Skin epidermis (tissue), 12 donors: Measurements from ENCODE around the gene SHH.

Source experiments
- H3K27ac ChIP-seq, 21 experiments: fragments of 200-600 bp; sonication (generic) in 11 of 21; one replicate each; pipeline ENCODE4 v1.5.0; 2020; ENCODE audit warnings: mild to moderate bottlenecking in 3 of 21, inconsistent platforms in 2 of 21, moderate library complexity in 2 of 21
- H3K4me3 ChIP-seq, 7 experiments: fragments of 200-600 bp; sonication (generic) in 2 of 7; one replicate each; pipeline ENCODE4 v1.5.0; 2020; ENCODE audit warnings: inconsistent platforms in 2 of 7, mild to moderate bottlenecking in 2 of 7, moderate library complexity in 1 of 7

The SHH gene

DNA sequence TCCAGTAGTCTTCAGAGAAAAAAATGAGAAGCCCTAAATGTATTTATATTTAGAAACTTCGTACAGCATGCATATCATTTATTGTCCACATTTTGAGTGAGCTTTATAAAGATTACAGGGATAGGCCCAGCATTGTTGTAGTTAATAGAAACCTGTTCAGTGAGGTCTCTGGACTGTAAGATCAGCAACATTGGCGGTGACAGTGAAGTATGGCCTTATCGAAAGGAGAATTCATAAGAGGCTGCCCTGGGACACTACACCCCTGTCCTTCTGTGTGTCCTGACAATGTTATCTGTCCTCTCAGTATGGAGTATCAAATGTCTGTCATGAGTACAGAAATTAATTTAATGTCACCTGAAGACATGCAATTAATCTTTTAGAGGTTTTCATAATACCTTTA is 57.2 kb downstream of the SHH start:
- no peak overlapping the region for H3K27ac ChIP-seq

DNA sequence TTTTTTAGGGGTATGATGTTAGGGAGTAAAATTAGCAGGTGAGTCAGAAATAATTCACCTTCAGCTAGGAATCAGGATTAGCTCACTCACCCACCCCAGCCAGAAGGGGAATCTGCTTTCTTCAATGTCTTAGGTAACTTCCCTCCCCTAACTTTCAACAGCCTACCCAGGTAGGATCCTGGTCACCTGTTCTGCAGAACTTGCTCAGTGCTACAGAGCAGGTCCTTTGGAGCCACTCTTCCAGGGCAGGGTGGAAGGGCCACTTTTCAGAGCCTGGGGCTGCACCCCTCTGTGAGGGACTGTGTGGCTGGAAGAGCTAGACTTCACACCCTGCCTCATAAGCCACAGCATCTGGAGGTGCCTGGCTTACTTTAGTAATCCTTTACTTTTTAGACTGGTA is 58.1 kb downstream of the SHH start:
- H3K4me3 ChIP-seq: no peak overlapping the region
- no peak overlapping the region for H3K27ac ChIP-seq

More for the DNA sequence above, 57.2 kb downstream of the SHH start:
- no peak overlapping the region for H3K4me3 ChIP-seq

DNA sequence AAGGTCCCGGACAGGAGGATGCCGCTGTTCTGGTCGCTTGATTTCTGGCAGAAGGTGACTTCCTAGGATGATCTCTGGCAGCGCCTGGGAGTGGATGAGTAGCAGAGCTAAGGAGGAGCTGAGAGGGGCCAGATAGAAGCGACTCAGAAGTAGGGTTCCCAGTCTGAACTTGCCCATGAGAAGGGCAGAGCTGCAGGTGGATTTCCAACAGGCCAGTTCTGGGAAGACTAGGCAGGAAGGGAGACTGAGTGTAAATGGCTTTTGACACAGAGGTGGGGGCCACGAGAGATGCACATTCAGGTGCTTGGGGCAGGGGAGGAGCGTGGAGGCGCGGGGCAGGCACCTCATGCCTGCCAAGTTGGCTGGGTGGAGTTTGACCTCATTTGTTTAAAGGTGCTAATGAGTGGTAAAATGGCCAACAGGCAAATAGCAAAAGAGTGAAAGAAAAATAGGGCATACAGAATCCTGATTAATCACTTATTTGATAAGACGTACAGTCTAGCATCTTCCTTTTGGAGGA is 58.8 kb downstream of the SHH start:
- H3K27ac ChIP-seq: no peak overlapping the region
- no peak overlapping the region for H3K4me3 ChIP-seq

DNA sequence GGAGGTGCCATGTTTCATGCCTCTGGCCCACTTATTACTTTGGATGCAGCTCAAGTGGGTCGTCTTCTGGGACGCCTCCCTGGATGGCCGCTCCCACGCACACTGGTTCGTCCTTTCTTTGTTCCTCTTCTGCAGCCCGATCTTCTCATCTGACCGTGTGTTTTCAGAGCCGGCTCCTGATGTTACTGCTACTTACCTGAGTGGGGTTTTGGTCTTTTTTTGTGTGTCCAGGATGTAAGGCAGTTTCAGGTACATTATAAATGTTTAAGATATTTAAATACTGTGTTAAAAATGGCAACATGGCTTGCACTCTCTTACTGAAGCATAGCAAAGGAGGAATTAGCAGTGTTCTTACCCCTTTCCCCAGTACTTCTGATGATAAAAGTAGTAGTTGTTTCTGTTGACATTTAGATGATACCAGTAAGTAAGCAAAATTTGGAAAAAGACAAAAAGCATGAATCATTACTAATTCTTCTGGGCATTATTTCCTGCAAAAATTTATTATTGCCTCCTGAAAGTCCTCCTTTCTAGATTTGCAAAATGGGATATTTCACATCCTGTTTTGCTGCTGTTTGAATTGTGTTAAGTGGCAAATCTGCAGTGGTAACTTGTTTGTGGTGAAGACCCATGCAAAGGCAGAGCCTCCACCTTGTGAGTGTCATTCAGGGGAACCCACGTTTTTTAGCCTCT is 59.4 kb downstream of the SHH start:
- Histone ChIP-seq H3K4me3 (no peak overlapping the region), H3K27ac (no peak overlapping the region)

DNA sequence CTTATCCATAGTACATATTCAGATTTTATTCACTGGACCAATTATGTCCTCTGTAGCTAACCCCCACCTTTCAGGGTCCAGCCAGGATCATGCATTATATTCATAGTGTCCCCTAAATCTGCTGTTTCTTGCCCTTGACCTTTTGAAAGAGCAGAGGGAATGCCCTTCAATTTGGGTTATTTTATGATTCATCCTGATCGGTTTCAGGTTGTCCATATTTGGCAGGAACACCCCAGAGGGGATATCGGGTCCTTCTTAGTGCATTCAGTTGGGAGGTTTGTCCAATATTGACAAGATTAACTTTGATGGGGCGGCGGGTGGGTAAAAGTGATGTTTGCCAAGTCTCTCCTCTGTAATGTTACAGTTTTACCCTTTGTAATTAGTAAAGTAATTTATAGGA is 60.9 kb downstream of the SHH start:
- no peak overlapping the region for H3K4me3 ChIP-seq
- no peak overlapping the region for H3K27ac ChIP-seq

DNA sequence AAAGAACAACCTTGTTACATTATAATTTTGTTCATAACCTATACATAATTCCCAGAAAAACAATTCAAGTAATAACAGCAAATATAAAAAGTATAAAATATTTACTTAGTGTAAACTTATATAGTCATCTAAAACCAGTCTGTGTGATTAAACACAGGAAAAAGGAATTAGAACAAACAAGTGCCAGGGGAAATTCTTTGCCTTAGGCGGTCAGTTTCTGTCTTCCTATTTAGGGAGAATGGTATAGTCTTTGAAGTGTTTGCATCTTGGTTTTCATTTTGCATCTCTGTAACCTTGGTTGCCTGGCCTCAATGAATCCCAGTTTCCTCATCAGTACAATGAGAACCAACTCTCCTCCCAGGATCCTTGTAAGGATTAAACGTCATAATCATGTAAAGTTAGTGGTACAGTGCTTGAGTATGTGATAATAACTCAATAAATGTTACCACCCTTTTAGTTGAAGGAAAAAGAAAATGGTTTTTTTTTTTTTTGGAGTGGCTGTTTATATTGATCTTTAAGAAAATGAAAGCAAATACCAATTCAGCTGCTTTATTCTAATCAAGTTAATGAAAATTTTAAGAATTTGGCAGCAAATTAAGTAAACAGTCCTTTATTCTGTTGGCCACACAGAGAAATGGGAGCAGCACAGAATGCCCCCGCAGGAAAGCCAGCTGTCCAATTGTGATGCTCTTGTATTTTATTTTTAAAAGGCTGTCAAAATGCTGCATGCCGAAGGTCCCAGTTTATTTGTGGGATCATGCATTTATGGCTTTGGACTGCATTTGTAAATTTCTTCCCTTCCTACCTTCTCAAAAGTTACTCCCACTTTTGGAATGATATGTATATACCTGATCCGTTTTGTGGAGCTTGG is 61.8 kb downstream of the SHH start:
- H3K4me3 ChIP-seq: no peak overlapping the region
- no peak overlapping the region for H3K27ac ChIP-seq
